Mucosa of rectum (tissue), 2 donors: Measurements from ENCODE around the gene HNRNPH1.

ENCODE experiments used
- H3K27ac ChIP-seq, 2 donors: one replicate each; pipeline ENCODE4 v1.7.0; 2013; ENCODE audit warnings: inconsistent platforms in 2 of 2, low read depth in 2 of 2, low read length in 2 of 2
- H3K27me3 ChIP-seq, 2 donors: one replicate each; pipeline ENCODE4 v1.7.0; 2013; ENCODE audit warnings: low read length in 2 of 2; ENCODE audit not compliant: control insufficient read depth in 2 of 2, insufficient read depth in 2 of 2
- H3K36me3 ChIP-seq, 2 donors: one replicate each; pipeline ENCODE4 v1.7.0; 2013; ENCODE audit warnings: low read length in 2 of 2; ENCODE audit not compliant: control insufficient read depth in 2 of 2, insufficient read depth in 2 of 2
- H3K4me1 ChIP-seq, 2 donors: one replicate each; pipeline ENCODE4 v1.7.0; 2013; ENCODE audit warnings: low read length in 2 of 2, mild to moderate bottlenecking in 1 of 2; ENCODE audit not compliant: control insufficient read depth in 2 of 2, insufficient read depth in 2 of 2
- H3K4me3 ChIP-seq, 2 donors: one replicate each; pipeline ENCODE4 v1.7.0; 2013; ENCODE audit warnings: low read length in 2 of 2
- H3K9ac ChIP-seq, 2 donors: one replicate each; pipeline ENCODE4 v1.7.0; 2013; ENCODE audit warnings: low read length in 2 of 2, low read depth in 1 of 2, mild to moderate bottlenecking in 1 of 2
- H3K9me3 ChIP-seq, 2 donors: one replicate each; pipeline ENCODE4 v1.7.0; 2013; ENCODE audit warnings: low read length in 2 of 2; ENCODE audit not compliant: control insufficient read depth in 2 of 2
- donor health status: healthy.
- donor health status: Normal muscosa, but diverticular disease.

HNRNPH1 gene

DNA sequence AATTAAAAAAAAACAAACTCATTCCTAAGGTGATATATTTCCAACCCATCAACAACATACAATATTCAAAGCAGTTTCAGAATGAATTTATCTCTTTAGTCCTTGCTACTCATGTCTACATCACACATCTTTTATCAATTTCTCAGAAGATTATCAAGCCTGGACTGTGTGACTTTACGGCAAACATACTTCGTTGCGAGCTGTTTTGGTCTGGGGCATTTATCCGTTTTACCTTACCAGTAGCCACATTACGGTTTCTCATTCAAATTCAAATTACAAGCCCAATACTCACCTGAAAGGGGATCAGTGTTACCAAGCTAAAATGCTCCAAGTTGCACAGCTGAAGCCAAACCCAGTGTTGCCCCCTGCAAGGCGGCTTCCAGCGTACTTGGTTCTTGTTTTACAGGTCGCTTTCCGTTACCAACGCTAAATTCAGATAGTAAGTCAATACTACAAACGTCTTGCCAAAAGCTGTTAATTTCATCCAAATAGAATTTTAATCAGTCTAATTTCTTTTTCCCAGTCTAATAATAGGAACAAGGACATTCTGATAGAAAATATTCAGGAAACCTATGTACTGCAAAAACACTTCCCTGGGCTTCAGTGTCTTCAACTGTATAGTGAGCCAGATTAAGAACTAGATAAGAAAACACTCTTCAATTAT, 1.8 kb downstream of the HNRNPH1 start:
- Histone ChIP-seq H3K4me3 (peak overlapping the region; percentile 69 to 70), H3K9ac (peak overlapping the region; percentile 27 to 72), H3K27ac (peak overlapping the region in 1 of 2 donors; percentile 68), H3K4me1 (peaks cover 35 to 36% of the 10 kb centered on the region in 2 donors), H3K27me3 (no peaks in the 10 kb centered on the region), H3K9me3 (no peaks in the 10 kb centered on the region), H3K36me3 (peaks cover 48 to 50% of the 10 kb centered on the region in 2 donors)

GRCh38 chr5:179620703-179621350, 2.6 kb downstream of the HNRNPH1 start:
- Histone ChIP-seq H3K36me3 (peaks cover 56 to 58% of the 10 kb centered on the region in 2 donors), H3K4me1 (peaks cover 35 to 36% of the 10 kb centered on the region in 2 donors), H3K9ac (peak overlapping the region; percentile 52 to 72), H3K4me3 (peak overlapping the region; percentile 69 to 70), H3K9me3 (no peaks in the 10 kb centered on the region), H3K27ac (no peak overlapping the region), H3K27me3 (no peaks in the 10 kb centered on the region)

DNA sequence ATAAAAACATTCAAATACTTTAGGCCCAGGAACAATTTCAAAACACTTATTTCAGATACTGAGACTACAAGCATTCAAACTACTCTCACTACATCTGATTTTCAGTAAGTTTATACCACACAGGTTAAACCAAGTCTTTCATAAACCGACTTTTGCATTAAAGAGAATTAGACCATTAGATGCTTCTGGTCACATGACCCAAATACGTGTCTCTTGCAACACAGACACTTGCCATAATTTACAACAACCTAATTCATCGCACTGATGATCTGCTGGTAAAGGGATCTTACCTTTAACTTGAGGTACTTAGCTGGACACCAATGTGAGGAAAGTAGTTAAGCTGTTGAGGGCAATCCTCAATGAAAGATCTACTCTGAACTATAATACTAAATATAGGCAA, 3.2 kb downstream of the HNRNPH1 start:
- H3K9ac ChIP-seq, result peak overlapping the region; percentile 9 to 52
- H3K4me3 ChIP-seq, result peak overlapping the region in 1 of 2 donors; percentile 69
- no peak overlapping the region for H3K27ac ChIP-seq
- no peaks in the 10 kb centered on the region for H3K27me3 ChIP-seq
- no peaks in the 10 kb centered on the region for H3K9me3 ChIP-seq
- H3K4me1 ChIP-seq, result peaks cover 35 to 36% of the 10 kb centered on the region in 2 donors
- H3K36me3 ChIP-seq, result peaks cover 61 to 63% of the 10 kb centered on the region in 2 donors

GRCh38 chr5:179619776-179620175, 3.7 kb downstream of the HNRNPH1 start:
- Histone ChIP-seq H3K9ac (no peak overlapping the region), H3K27me3 (no peaks in the 10 kb centered on the region)

GRCh38 chr5:179618923-179619554, 4.4 kb downstream of the HNRNPH1 start:
- Histone ChIP-seq H3K27me3 (no peaks in the 10 kb centered on the region), H3K9me3 (no peaks in the 10 kb centered on the region), H3K4me3 (peak overlapping the region; percentile 22 to 69), H3K9ac (peak overlapping the region in 1 of 2 donors; percentile 9), H3K4me1 (peaks cover 26 to 27% of the 10 kb centered on the region in 2 donors), H3K27ac (no peak overlapping the region), H3K36me3 (peaks cover 74 to 75% of the 10 kb centered on the region in 2 donors)

More at GRCh38 chr5:179619776-179620175, 3.7 kb downstream of the HNRNPH1 start:
- H3K4me3 ChIP-seq, result peak overlapping the region in 1 of 2 donors; percentile 69
- H3K4me1 ChIP-seq, result peaks cover 33 to 34% of the 10 kb centered on the region in 2 donors
- peaks cover 66 to 68% of the 10 kb centered on the region in 2 donors for H3K36me3 ChIP-seq
- H3K9me3 ChIP-seq, result no peaks in the 10 kb centered on the region
- no peak overlapping the region for H3K27ac ChIP-seq

DNA sequence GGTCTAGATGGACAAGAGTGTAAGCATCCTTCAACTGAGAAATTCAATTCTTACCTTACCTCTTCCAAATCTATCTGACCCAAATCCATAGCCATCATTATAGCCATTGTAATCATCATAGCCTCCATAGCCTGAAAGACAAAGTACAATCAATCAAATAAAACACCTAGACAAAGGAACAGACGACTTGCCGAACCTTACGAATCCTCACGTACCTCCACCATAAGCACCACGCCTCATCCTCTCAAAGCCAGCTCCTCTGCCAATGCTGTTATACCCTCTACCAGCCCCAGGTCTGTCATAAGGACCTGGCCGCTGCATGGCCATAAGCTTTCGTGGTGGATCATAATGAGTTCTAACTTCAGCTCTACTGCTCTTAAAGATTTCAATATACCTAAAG, 5.5 kb downstream of the HNRNPH1 start:
- no peak overlapping the region for H3K27ac ChIP-seq
- no peak overlapping the region for H3K4me3 ChIP-seq
- no peaks in the 10 kb centered on the region for H3K27me3 ChIP-seq
- H3K9me3 ChIP-seq, result no peaks in the 10 kb centered on the region
- peaks cover 85 to 86% of the 10 kb centered on the region in 2 donors for H3K36me3 ChIP-seq
- no peak overlapping the region for H3K9ac ChIP-seq
- H3K4me1 ChIP-seq, result peaks cover 26% of the 10 kb centered on the region in 2 donors

DNA sequence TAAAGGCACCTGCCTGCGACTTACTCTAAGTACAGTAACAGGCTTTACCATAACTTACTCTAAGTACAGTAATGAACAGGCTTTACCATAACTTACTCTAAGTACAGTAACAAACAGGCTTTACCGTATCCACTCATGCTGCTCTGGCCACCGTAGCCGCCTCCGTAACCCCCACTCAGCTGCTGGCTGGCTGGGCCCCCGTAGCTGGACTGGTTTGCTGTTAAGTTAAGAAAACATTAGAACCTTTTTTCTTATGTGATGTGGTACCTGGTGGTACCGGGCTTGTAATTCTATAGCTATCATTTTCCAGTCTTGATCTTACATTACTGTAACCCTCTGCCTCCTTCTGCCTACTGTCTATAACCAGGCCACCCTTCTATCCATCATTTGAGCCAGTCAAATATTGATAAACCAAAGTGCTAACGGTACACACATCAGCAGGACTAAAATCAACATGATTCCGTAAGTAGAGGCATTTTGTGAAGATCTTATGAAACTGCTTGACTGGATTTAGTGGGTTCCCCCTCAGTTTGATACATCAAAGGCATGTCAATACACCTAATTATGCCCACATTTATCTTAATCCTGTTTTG, 7.4 kb downstream of the HNRNPH1 start:
- Histone ChIP-seq H3K27ac (no peak overlapping the region), H3K36me3 (peaks cover 89 to 91% of the 10 kb centered on the region in 2 donors), H3K9ac (no peak overlapping the region), H3K9me3 (no peaks in the 10 kb centered on the region), H3K4me1 (peaks cover 17 to 19% of the 10 kb centered on the region in 2 donors), H3K27me3 (no peaks in the 10 kb centered on the region), H3K4me3 (no peak overlapping the region)

GRCh38 chr5:179615203-179615602, 8.3 kb downstream of the HNRNPH1 start:
- Histone ChIP-seq H3K4me3 (no peak overlapping the region), H3K27me3 (no peaks in the 10 kb centered on the region), H3K9ac (no peak overlapping the region), H3K4me1 (peaks cover 9 to 11% of the 10 kb centered on the region in 2 donors), H3K36me3 (peaks cover 89 to 91% of the 10 kb centered on the region in 2 donors), H3K27ac (no peak overlapping the region), H3K9me3 (no peaks in the 10 kb centered on the region)

DNA sequence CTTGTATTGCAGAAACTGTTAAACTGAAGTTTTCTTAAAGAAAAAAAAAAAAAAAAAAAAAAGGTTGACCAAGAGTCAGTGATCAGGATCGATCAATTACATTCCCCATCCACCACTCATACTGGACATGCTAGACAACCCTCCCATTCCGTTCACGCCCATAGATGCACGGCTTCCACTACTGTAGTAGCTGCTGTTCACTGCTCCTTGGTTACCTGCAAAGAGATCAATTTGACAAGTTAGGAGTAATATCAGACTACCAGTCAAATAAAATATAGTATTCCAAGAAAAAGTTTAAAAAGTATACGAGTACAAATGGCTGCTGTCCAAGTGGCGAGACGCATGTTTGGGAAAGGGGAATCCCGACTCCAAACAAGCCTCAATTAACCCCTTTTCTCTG, 8.7 kb downstream of the HNRNPH1 start:
- peaks cover 6 to 7% of the 10 kb centered on the region in 2 donors for H3K4me1 ChIP-seq
- no peak overlapping the region for H3K27ac ChIP-seq
- H3K9ac ChIP-seq, result no peak overlapping the region
- H3K4me3 ChIP-seq, result no peak overlapping the region
- no peaks in the 10 kb centered on the region for H3K27me3 ChIP-seq
- H3K9me3 ChIP-seq, result no peaks in the 10 kb centered on the region
- peaks cover 91% of the 10 kb centered on the region in 2 donors for H3K36me3 ChIP-seq
